ENCODE data around the gene WBP1. TPM values are rescaled to one million over a fixed set of nuclear protein-coding genes. Genes with fewer than 3 reads are reported as not detected.

WBP1 gene
- total and polyA plus RNA-seq, 10 donors = 39.5 to 84.2 (median 63.6) TPM

- peak; percentile 30 for DNase-seq
- 55 to 69% (median 62%) methylated on average over 18 to 19 of the region's 19 CpGs for WGBS, 5 donors
- H3K9me3 ChIP-seq = no peaks in the 10 kb centered on the region
- no peak overlapping the region for H3K27ac ChIP-seq
- peak overlapping the region in 6 of 8 donors; percentile 34 to 68 (median 51) for H3K4me3 ChIP-seq
- H3K27me3 ChIP-seq (replicated peaks in 1 of 7) = peaks cover 9 to 56% (median 34%) of the 10 kb centered on the region in 7 donors
- peaks cover 24 to 42% (median 35%) of the 10 kb centered on the region in 6 donors for H3K4me1 ChIP-seq
- H3K36me3 ChIP-seq = peaks cover under 1 to 27% (median 21%) of the 10 kb centered on the region in 6 donors
- intact Hi-C loops (cut with DNase I; ENCODE audit: low total_unique reads) = no loop called here
- TF ChIP-seq CTCF (IDR thresholded peaks at IDR 0.05 in 8 of 11, conservative IDR thresholded peaks at IDR 0.05 in 3 of 11) = no peak
- TF ChIP-seq POLR2AphosphoS5 (IDR thresholded peaks at IDR 0.05) = peak in 1 of 3 donors; percentile 25
- TF ChIP-seq POLR2A (IDR thresholded peaks at IDR 0.05) = no peak
Observed at GRCh38 chr2:74496997-74497776, 38.9 kb downstream of the WBP1 start.

GRCh38 chr2:74497777-74498499 is 39.7 kb downstream of the WBP1 start:
- H3K27ac ChIP-seq = peak overlapping the region in 1 of 8 donors; percentile 18
- peak overlapping the region; percentile 34 to 68 (median 44) for H3K4me3 ChIP-seq
- intact Hi-C loops (cut with DNase I; ENCODE audit: low total_unique reads) = no loop called here
- peaks cover 24 to 50% (median 42%) of the 10 kb centered on the region in 6 donors for H3K4me1 ChIP-seq
- H3K27me3 ChIP-seq (replicated peaks in 1 of 7) = peaks cover 9 to 63% (median 41%) of the 10 kb centered on the region in 7 donors
- H3K9me3 ChIP-seq = no peaks in the 10 kb centered on the region
- TF ChIP-seq CTCF (IDR thresholded peaks at IDR 0.05 in 8 of 11, conservative IDR thresholded peaks at IDR 0.05 in 3 of 11) (no peak), POLR2AphosphoS5 (IDR thresholded peaks at IDR 0.05) (peak; percentile 61 to 89 (median 78))
- DNase-seq = peak; percentile 83
- 2 to 5% (median 3%) methylated on average over 32 to 61 of the region's 61 CpGs for WGBS, 5 donors
- H3K36me3 ChIP-seq = peaks cover 0 to 19% (median 13%) of the 10 kb centered on the region in 6 donors

- DNase-seq = peak; percentile 74
- peak in 1 of 3 donors; percentile 39 for TF ChIP-seq POLR2AphosphoS5 (IDR thresholded peaks at IDR 0.05)
- no peak for TF ChIP-seq CTCF (IDR thresholded peaks at IDR 0.05 in 8 of 11, conservative IDR thresholded peaks at IDR 0.05 in 3 of 11)
- Histone ChIP-seq H3K4me1 (peaks cover 24 to 57% (median 50%) of the 10 kb centered on the region in 6 donors), H3K27ac (peak overlapping the region in 1 of 8 donors; percentile 18), H3K27me3 (replicated peaks in 1 of 7) (peaks cover 9 to 71% (median 42%) of the 10 kb centered on the region in 7 donors), H3K4me3 (peak overlapping the region; percentile 34 to 68 (median 44)), H3K36me3 (peaks cover 0 to 12% (median 6%) of the 10 kb centered on the region in 6 donors), H3K9me3 (no peaks in the 10 kb centered on the region)
- intact Hi-C loops (cut with DNase I; ENCODE audit: low total_unique reads) = no loop called here
- 1 to 2% (median 2%) methylated on average over 41 of the region's 41 CpGs for WGBS, 5 donors
Observed at GRCh38 chr2:74498500-74499266, 40.4 kb downstream of the WBP1 start.
